Choroid plexus epithelial cell (primary cell): ENCODE data around the gene ANKRD39.

Experiments
- DNase-seq: peaks from one replicate; pipeline ENCODE4 v3.0.0-alpha.2; 2010; ENCODE audit warnings: low read depth
- H3K4me3 ChIP-seq: 2 replicates; pipeline ENCODE4 v1.5.1; 2011; ENCODE audit warnings: low read depth, mild to moderate bottlenecking, control low read depth, low read length, moderate library complexity
- TF ChIP-seq, protein P1 (sequence below): conservative IDR thresholded peaks from 2 replicates; pipeline ENCODE4 v1.5.1; 2011; ENCODE audit warnings: low read depth, mild to moderate bottlenecking, control low read depth, inconsistent platforms, low read length, moderate library complexity

Gene ANKRD39

DNA sequence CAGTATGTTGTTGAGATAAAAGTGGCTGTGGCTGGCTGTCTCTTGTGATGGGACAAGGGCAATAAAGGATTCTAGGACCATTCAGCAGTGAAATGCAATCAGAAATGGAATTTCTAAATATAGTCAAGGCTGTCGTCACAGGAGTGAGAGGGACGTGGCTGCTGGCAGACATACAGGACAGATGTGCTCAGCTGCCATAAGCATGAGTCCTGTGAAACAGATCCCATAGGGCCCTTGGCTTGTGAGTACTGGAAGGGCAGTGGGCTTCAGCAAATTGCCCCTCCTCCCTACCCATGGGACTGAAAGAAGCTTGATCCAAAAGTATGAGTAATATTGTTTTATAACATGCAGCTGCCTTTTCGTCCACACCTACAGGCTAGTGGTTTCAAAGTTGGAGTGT is 45.9 kb downstream of the ANKRD39 start:
- TF ChIP-seq, protein P1, sequence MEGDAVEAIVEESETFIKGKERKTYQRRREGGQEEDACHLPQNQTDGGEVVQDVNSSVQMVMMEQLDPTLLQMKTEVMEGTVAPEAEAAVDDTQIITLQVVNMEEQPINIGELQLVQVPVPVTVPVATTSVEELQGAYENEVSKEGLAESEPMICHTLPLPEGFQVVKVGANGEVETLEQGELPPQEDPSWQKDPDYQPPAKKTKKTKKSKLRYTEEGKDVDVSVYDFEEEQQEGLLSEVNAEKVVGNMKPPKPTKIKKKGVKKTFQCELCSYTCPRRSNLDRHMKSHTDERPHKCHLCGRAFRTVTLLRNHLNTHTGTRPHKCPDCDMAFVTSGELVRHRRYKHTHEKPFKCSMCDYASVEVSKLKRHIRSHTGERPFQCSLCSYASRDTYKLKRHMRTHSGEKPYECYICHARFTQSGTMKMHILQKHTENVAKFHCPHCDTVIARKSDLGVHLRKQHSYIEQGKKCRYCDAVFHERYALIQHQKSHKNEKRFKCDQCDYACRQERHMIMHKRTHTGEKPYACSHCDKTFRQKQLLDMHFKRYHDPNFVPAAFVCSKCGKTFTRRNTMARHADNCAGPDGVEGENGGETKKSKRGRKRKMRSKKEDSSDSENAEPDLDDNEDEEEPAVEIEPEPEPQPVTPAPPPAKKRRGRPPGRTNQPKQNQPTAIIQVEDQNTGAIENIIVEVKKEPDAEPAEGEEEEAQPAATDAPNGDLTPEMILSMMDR = no peak
- no peak overlapping the region for H3K4me3 ChIP-seq
- DNase-seq = peak; percentile 21

DNA sequence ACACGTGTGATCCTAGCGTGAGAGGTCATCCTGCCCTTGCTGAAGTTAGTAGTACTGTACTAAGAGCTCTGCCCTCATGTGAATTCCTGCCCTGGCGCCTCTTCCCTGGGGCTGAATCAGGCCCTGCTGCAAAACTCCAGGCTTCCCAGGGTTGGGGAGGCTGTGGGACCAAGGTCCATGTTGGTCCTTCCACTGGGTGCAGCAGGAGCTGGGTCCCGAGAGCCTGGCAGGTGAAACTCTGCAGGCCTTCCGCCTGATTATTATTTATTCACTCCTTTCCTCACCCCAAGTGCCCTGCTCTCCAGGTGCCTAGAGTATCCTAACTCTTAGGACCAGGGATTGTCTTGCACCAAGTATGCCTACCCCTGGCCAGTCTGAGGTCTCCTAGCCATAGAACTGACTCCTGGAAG is 47.0 kb downstream of the ANKRD39 start:
- TF ChIP-seq, protein P1 = no peak
- no peak overlapping the region for H3K4me3 ChIP-seq
- DNase-seq = no peak

DNA sequence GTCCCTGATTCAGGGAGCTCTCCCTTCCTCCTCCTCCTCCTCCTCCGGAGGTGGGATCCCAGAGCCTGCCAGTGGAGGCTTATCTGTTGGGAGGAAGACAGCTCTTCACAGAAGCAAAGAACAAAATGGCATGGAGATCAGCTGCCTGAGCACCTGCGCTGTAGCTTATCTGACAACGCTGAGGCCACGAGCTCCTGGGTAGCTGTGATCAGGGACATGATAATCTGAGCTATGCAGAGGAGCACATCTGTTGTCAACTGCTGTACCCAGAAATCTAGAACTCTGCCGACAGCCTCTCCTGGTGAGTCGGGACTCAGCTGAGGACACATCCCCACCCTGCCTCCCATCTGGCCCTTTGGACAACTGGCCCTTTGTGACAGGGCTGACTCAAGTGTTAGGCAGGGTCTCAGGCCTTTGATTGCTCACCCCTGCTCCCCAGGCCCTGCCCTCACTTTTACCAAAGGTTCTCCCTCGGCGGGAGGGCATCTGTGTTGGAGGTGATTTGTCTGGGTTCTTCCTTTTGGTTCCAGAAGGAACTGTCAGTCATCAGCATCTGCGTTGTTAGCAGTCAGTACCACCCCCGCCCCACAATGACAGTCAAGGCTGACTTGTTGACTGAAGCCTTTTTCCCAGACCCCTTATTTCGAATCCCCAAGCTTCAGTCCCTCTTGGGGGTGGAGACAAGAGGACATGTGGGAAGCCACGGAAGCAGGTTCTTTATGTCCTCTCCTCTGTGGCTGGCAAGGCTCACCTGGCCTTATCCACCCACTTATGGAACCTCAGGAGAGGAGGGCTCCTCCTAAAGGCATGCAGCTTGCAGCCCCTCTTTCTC is 47.6 kb downstream of the ANKRD39 start:
- no peak for DNase-seq
- TF ChIP-seq, protein P1 = no peak
- no peak overlapping the region for H3K4me3 ChIP-seq

DNA sequence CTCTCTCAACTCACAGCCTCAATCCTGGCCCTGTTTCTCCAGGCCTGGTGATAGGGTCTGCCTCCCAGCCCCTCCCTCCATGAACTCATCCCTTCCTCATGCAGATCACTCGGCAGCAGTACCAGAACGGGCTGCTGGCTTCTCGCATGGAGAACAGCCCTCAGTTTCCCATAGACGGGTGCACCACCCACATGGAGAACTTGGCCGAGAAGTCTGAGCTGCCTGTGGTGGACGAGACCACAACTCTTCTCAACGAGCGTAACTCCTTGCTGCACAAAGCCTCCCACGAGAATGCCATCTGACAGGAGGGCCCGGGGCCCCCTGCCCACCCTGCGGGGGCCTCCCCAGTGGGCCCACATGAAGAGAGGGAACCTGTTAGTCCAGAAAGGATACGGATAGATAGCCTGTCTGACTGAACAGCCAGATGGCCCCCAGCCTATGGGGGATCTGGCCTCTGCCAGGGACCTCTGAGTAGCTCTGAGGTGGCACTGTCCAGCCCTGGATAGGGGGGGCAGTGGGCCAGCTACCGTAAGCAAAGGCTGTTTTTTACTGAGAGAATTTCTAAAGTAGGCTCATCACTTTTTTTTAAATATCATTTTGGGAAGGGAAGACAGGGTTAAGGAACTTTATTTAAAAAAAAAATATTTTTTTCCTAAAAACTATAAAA is 48.5 kb downstream of the ANKRD39 start:
- TF ChIP-seq, protein P1 = no peak
- DNase-seq = no peak
- no peak overlapping the region for H3K4me3 ChIP-seq

DNA sequence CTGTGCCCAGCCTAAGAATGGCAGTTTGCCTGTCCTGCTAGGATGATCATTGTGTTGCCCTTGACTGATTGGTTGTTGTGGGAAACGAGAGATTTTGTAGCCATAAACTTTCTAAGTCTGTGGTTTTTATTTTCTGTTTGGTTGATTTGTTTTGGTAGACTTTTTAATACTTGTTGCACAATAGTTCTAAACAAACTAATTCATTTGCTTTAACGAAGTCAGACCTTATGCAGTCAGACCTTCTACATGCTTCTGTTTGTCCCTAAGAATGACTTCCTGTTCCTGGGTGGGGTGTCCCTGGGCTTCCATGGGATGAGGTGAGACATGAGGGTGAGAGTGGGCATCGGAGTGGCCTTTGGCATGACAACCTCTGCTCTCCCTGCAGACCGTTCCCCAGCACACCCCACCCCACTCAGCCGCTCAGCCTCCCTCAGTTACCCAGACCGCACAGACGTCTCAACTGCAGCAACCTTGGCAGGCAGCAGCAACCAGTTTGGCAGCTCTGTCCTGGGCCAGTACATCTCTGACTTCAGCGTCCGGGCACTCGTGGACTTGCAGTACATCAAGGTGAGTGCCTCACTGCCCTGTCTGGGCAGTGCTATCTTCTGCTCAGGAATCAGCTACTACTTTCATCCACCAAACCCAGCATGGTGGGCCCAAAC is 49.5 kb downstream of the ANKRD39 start:
- TF ChIP-seq, protein P1 = no peak
- H3K4me3 ChIP-seq = no peak overlapping the region
- DNase-seq = no peak

DNA sequence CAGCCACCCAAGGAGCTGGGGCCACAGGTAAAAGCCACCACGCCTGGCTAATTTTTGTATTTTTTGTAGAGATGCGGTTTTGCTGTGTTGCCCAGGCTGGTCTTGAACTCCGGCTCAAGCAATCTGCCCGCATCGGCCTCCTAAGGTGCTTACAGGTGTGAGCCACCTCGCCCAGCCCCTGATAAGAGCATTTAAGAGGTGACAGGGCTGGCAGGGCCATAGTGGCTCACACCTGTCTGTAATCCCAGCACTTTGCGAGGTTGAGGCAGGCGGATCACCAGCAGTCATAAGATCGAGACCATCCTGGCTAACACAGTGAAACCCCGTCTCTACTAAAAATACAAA is 50.7 kb downstream of the ANKRD39 start:
- no peak overlapping the region for H3K4me3 ChIP-seq
- no peak for DNase-seq
- TF ChIP-seq, protein P1 = no peak
